GM19455 (cell line): ENCODE measurements around the gene SCN11A.
A peak's percentile ranks its signal among the peaks of the same experiment; 100 is the strongest.
"Not testable (repeated sequence)": the region's sequence is repeated elsewhere in the genome, so short reads cannot be mapped to it uniquely, and the experiment has no call there.

Source experiments
- ATAC-seq: cut with Tn5 transposase; IDR thresholded peaks from one replicate; pipeline ENCODE4 v1.9.1; 2021; ENCODE audit not compliant: unreplicated experiment

Gene SCN11A

DNA sequence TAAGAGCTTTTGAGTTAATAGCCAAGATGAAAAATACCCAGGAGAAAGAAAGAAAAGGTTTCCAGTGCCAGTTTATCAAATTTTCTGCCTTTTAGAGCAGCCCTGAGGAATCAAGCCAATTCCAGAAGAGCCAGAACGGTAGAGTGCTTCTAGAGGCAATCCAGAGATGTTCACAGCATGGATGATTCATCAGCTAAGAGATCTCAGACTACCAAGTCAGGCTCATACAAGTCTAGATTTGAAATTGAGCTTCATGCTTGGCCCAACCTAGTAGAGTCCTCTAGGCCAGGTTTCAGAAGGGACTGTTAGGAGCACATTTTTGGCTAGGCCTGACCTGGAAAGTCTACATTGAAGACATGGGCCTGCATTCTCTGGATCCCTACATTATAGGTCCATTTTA lies 15.5 kb upstream of the SCN11A start:
- no peak for ATAC-seq

DNA sequence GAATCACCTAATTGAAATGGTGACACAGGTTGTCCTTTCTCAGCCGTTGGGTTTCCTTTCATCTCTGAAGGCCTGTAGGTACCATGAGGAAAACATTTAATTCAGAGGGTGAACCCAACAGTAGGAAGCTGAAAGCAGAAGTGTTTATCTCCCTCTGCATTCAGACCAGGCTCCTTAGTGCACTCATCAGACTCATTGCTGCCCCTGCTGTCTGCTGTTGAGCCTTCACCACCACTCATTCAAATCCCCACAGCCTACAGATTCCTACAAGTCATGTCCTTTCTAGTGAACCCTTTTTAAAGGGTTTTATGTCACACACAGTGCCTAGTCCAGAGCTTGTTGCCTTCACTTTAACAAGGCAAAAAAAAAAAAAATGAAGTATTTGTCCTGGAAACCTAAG lies 13.5 kb upstream of the SCN11A start:
- peak; percentile 82 for ATAC-seq

DNA sequence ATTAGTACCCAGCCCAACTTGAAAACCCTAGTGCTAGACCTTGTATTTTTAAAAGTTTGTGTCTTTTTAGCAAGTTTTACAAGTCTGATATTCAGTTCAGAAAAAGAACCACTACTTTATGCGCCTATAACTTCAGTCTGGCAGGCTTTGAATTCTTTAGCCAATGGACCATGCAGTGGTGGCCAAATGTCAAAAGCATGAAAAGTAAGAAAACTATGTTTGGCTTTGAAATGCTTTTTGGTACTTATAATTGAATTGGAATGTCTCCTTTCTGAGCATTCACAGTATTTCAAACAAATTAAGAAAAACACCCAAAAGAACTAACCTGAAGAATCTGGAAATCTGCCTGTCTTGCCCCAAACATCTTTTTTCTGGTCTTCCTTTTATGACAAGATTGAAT lies 12.9 kb upstream of the SCN11A start:
- no peak for ATAC-seq

DNA sequence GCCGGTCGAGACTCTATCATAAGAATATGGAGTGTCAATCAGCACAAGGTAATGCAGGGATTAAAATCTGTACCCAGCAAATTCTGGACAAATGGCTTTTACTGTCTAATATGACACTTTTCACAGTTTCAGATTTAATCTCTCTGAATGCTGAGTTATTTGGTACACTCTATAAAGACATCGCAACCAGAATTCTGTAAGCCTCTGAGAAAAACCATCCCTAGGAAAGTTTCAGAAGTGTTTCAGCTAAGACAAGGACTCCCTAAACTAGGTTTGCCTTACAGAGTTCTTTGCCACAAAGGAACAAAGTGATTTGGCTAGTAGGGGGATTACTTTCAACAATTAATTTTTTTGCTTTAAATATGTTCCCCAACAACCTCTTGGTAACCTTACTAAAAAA lies 11.4 kb upstream of the SCN11A start:
- no peak for ATAC-seq

DNA sequence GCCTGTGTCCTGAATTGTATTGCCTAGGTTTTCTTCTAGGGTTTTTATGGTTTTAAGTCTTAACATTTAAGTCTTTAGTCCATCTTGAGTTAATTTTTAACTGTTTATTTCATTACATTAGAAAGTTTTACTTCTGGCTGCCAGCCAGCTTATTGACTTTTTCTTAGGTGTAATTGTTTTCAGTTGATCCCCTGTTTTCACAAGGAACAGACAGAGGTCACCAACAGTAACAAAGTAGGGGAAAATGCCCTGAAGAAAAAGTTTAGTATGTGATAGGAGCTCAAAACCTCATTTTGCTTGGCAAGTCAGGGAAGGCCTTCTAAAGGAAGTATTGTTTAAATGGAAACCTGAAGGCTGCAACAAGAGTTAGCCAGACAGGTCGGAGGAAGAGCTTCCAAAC lies 10.4 kb upstream of the SCN11A start:
- ATAC-seq: no peak

DNA sequence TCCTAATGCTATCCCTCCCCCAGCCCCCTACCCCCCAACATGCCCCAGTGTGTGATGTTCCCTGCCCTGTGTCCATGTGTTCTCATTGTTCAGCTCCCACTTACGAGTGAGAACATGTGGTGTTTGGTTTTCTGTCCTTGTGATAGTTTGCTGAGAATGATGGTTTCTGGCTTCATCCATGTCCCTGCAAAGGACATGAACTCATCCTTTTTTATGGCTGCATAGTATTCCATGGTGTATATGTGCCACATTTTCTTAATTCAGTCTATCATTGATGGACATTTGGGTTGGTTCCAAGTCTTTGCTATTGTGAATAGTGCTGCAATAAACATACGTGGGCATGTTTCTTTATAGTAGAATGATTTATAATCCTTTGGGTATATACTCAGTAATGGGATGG lies 9.5 kb upstream of the SCN11A start:
- not testable (repeated sequence) for ATAC-seq

DNA sequence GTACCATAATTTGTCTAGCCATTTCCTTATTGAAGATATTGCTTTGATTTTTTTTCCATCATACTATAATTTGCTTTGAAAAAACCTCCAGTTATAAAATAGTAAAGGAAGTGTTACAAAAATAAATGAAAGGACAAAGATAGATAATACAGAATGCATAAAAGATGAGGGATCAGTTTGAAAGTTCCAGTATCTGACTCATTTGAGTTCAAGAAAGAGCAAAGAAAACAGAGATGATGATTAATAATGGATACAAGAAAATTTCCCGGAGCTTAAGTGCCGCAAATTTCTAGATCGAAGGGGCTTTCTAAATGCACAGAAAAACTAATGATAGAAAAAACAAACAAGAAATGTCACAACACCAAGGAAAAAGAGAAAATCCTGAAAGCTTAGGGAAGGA lies 4.4 kb upstream of the SCN11A start:
- ATAC-seq: no peak

DNA sequence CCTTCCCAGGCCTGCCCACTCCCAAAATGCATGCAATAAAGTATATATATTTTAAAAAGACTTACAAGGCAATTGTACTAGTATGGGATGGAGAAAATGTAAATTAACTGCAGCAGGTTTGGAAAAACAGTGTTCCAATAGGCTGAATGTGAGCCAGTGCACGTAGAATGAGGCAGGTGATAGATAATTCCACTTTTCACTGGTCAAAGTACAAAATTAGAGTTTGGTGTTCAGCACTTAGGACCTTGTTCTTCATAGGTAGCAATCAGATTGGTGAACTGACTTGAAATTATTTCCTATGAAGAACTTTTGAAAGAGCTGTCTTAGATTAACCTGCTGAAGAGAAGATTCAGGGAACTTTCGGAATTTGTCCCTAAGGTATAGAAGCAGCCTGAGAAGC lies 2.0 kb upstream of the SCN11A start:
- ATAC-seq: no peak

DNA sequence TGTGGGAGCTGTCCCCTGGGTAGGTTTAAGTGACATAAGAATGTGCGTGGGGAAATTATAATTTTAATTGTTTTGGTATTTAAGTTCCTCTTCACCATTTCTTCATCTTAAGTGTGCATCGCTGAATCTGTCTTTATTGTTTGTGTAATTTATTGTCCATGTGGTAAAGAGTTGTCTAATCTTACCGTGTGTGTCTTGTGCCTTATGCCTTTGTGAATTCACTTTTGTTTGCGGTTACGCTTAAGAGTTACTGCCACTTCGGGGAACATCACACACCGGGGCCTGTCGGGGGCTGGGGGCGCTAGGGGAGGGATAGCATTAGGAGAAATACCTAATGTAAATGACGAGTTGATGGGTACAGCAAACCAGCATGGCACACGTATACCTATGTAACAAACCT lies 839 bp upstream of the SCN11A start:
- no peak for ATAC-seq

DNA sequence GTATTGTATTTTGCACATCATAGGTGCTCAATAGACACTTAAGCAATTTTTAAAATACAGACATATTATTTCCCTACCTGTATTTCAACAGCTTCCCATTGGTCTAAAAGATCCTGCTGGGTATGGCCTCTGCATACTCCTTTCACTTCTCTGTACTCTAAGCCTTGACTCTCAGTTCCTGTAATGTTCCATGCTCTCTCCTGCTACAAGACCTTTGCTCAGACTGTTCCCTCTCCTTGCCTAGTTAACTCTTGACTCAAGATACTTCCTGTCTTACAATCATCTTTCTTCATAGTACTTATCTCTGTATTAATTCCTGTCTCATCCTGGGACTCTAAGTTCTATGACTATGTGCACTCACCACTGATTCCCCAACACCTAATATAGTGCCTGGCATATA lies 1.7 kb downstream of the SCN11A start:
- no peak for ATAC-seq

DNA sequence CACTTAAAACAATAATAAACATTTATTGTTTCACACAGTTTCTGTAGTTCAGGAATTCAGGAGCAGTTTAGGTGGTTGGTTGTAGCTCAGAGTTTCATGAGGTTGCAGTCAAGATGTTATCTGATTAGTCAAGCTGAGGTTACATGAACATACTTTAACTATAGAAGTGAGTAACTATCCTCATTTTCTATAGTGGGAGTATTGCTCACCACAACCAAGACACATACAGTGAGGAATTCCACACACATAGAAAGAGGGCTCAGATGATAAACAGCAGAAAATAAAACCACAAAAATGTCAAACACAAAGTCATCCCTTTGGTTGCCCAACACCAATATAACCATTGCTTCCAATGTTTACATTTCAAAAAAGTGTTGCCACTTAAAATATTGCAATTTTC lies 13.6 kb downstream of the SCN11A start:
- ATAC-seq: no peak

DNA sequence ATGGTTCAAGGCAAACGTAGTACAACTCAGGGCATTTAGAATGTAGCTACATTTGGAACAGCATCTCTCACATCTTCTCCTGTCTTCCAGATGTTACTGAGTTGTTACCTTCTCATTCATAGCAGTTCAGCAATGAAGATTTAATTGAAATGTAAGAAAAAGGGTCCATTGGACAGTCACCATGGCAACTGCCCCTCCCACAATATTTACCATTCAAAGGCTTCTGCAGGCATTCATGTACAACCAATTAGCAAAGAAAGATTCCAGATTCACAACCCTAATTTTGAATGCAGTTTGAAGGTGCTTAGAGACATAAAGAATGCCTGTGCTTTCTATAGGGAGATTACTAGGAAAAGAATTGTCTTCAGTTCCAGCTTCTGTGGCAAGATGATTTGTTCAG lies 22.2 kb downstream of the SCN11A start:
- ATAC-seq: no peak

DNA sequence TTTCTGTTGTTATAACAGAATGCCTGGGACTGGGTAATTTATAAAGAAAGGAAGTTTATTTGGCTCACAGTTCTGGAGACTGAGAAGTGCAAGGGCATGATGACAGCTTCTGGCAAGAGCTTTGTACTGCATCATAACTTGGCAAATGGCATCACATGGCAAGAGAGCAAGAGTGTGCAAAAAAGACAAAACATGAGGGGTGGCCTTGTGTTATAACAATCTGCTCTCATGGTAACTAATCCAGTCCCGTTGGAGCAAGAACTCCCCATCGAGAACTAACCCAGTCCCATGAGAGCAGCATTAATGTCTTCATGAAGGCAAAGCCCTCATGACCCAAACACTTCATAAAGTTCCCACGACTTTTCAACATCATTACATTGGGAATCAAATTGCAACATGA lies 23.2 kb downstream of the SCN11A start:
- no peak for ATAC-seq

DNA sequence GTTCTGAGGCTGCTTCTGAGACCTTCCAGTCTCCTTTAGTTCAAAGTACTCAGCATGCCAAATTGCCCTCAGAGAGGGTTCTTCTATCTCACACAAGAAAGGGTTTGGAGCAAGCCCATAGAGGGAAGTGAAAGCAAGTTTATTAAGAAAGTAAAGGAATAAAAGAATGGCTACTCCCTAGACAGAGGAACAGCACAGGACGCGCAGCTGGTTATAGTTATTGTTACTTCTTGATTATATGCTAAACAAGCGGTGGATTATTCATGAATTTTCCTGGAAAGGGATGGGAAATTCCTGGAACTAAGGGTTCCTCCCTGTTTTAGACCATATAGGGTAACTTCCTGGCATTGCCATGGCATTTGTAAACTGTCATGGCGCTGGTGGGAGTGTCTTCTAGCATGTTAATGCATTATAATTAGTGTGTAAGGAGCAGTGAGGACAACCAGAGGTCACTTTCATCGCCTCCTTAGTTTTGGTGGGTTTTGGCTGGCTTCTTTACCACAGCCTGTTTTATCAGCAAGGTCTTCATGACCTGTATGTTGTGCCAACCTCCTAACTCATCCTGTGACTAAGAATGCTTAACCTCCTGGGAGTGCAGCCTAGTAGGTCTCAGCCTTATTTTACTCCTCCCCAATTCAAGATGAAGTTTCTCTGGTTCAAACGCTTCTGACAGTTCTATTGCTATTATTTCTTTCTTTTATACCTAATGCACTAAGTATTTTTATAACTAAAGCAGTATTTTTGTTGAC lies 26.3 kb downstream of the SCN11A start:
- ATAC-seq: no peak

DNA sequence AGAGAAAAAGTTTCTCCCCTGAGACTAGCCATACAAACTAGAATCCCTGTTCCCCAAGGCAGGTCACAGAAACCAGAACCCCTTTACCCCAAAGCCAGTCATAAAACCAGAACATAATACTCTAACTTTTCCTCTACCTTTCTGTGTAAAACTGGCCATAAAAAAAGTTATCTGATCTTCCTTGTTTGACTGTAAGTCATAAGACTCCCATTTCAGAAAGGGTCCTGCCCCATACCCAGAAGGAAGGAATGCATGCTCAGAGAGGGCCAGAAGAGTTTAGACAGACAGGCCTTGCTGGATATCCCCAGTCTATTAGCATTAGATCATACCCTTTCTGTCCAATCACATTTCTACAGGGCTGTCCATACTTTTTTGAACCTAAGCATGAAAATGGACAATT lies 27.2 kb downstream of the SCN11A start:
- ATAC-seq: no peak

DNA sequence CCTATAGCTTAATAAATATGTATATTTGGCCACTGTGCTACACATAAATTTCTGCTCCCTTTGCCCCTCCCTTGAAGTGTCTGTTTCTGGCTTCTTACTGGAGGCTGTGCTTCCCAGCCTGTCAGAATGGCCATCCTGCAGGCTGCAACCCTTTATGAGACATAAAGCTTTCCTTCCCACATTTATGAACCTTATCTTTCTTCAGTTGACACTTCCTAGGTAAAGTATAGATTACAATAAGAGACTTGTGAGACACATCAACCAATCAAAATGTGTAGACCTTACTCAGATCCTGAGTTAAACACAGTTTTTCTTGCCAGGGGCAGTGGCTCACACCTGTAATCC lies 29.5 kb downstream of the SCN11A start:
- ATAC-seq: no peak

DNA sequence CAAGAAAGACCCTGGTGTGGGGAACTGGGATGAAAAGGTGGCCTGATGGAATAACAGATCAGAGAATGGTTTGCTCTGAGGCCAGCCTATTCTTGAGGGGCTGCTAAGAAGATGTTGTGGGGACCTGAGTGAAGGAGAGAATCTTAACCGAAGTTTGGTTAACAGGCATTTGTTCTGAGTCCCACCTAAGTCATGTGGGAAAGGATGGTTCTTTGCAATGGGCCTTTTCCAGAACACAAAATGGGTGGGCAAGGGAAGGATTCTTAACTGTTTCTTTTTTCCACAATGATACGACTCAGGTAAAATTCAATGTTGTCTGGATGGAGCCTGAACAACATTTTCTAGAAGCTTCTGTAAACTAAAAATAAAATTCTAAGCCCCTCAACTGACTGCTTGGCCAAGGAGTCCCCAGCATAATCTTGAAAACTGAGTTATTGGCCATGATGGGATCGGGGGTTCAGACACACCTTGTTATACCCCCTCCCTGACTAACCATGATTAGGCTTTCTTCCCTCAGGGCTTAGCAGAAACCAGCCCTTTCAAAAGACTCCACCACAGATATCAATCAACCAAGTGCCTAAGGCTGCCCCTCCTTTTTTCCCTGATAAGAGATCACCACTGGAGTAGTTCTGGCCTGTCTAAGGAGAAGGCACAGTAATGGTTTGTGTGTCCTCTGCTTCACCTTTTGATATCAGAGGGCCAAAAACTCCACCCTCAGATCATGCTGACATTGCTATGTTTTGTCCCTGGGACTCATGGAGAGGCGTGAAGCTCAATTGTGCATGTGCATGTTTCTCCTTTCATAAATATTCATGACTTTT lies 30.1 kb downstream of the SCN11A start:
- no peak for ATAC-seq

DNA sequence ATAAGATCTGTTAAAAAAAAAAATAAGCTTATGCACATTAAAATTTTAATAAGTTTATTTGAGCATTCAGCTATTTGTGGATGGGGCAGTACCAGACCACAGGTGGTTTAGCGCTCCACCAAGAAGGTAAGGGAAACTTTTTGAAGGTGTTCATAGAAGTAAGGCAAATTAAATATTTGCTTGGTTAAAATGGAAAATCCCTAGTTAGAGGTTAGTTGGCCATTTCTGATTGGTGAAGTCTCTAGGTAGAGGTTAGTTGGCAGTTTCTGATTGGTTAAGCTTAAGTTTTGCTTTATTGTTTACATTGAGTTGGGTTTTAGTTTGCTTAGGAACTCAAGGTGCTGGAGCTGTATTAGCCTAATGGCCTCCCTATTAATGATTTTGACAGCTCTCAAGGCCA lies 30.7 kb downstream of the SCN11A start:
- ATAC-seq: no peak

DNA sequence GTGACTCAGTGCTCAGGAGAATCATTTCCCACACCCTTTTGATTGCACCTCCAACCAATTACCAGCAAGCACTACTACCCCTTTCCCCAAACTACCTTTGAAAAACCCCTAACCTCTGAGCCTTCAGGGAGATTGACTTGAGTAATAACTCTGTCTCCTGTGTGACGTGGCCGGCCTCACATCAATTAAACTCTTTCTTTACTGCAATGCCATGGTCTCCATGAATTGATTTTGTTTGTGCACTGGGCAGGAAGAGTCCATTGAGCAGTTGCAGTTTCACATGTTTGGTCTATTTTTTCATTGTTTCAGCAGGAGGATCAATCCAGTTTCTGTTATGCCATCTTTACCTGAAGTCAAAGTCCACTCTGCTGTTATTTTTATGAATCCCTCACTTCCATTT lies 32.4 kb downstream of the SCN11A start:
- no peak for ATAC-seq

DNA sequence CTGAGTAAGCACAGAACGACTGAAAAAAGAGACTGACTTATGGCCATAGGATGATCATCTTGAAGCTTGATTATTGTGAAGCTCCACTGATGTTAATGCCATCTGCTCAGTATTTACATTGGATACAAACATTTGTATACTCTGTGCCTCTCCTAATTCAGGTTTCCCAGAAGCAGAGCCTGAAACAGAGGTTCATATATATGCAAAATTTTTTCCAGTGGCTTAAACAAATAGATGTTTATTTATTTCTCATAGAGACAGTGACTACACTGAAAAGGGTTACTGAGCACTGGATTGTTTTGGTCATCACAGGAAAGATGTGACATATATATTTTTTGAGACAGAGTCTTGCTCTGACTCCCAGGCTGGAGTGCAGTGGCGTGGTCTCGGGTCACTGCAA lies 36.3 kb downstream of the SCN11A start:
- no peak for ATAC-seq

DNA sequence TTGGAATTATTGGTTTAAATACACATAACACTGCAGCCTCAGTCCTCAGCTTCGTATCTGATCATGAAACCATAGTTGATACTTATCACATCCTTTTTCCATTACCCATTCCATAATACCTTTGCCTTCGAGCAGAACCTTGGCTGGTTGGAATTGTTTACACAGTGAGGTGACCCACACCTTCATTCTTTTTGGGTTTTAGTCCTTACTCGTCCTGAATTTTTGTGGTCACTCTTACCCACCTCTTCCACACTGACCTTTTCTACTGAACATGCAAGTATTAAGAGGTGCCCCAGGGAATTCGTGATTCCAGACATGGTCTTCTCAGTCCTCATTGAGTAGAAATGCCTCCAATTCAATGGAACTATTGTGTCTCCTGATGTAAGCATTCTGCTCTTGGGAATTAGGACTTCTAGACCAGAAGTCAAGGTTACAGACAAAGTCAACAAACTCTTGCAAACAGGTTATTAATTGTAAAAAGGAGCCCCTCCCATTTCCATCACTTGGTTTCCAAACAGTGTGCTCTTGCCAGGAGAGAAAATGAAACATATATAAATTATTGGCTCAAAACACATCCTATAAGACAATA lies 37.7 kb downstream of the SCN11A start:
- no peak for ATAC-seq

DNA sequence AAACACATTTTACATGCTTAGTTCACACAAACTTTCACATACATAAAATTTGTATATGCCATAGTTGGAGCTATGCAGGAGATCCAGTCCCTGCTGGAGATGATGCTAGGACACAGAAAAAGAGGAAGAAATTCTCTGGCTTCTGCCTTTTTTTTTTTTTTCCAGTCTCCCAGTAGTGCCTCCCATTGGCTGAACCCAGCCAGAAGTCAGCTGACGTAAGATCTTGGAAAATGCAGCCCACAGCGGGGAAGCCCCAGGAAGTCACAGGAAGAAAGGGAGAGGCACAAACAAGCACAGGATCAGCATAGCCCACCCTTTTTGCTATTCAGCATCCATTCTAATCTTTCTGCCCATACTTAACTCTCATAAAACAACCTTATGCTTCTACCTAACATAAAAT lies 38.5 kb downstream of the SCN11A start:
- no peak for ATAC-seq
